A549 (cell line): ENCODE measurements around the gene METTL1.

Source experiments
- BCL3 ChIP-seq: fragments of >200 bp; sonication (Bioruptor Twin); formaldehyde crosslinking; IDR thresholded peaks from 3 replicates; pipeline ENCODE4 v1.6.1; 2016
- CEBPB ChIP-seq, 2 experiments: fragments of >200 bp in 1 of 2; sonication (Bioruptor Twin) in 1 of 2; formaldehyde crosslinking in 1 of 2; IDR thresholded peaks; 2 replicates each; pipeline ENCODE4 v1.6.1; 2012 to 2016
- CTCF ChIP-seq: fragments of >200 bp; sonication (Bioruptor Twin); formaldehyde crosslinking; IDR thresholded peaks from 3 replicates; pipeline ENCODE4 v1.5.1; 2016
- NR3C1 ChIP-seq: fragments of >200 bp; sonication (Bioruptor Twin); formaldehyde crosslinking; IDR thresholded peaks from 3 replicates; pipeline ENCODE4 v1.6.1; 2017
- POLR2A ChIP-seq: IDR thresholded peaks from 2 replicates; pipeline ENCODE4 v1.6.1; 2012; ENCODE audit warnings: mild to moderate bottlenecking, low read length
- RFX5 ChIP-seq: fragments of 450-650 bp; IDR thresholded peaks from 2 replicates; pipeline ENCODE4 v1.7.1; 2014; ENCODE audit warnings: antibody characterized with exemption, mild to moderate bottlenecking, moderate library complexity

GRCh38 chr12:57800965-57801364 lies 29.1 kb upstream of the METTL1 start:
- TF ChIP-seq CTCF (no peak), RFX5 (no peak), BCL3 (no peak), CEBPB (IDR thresholded peaks at IDR 0.05) (no peak), POLR2A (no peak), NR3C1 (no peak)
